ENCODE results near the gene SLC7A9. TPM values are rescaled to one million over a fixed set of nuclear protein-coding genes. Genes with fewer than 3 reads are reported as not detected.

The SLC7A9 gene
- total and polyA plus RNA-seq, 2 of the 13 experiments (the other 11 are each of a cell fraction or from before 2014, with no cell fraction given), result 4.7 to 8.3 TPM

DNA sequence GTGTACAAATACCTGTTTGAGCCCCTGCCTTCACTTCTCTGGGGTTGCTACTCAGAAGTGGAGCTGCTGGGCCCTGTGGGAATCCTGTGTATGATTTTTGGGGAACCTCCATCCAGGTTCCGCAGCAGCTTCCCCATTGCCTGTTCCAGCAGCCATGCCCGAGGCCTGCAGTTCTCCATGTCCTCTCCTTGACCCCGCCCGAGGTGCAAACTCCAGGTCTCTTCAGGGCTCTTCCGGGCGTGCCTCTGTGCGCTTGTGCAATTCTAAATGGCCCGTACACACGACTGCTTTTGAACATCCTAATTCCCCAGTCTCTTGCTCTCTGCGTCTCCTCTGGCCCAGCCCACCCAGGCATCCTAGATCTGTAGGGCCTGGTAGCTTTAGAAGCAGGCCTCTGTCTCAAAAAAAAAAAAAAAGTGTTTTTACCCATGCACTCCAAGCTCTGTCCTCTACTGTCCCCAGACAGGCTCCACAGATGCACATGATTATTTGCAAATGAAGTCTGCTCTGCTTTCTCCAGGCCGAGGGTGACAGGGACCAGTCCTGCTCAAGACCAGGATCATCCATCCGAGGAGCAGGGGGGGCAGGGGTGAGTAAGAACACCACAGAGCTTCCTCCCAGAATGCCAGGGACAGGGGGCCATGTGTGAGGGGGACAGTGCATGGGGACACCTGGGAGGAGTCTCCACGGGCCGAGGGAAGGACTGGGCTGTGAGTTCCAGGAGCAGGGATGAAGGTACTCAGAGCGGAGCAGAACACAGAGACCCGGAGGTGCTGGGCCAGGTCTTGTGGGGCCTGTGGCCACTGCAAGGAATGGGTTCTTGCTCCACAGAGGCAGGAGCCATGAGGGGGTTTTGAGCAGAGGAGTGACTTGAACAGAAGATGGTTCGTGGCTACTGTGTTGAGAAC is 51.7 kb downstream of the SLC7A9 start (continued):
- TF ChIP-seq, protein P1, sequence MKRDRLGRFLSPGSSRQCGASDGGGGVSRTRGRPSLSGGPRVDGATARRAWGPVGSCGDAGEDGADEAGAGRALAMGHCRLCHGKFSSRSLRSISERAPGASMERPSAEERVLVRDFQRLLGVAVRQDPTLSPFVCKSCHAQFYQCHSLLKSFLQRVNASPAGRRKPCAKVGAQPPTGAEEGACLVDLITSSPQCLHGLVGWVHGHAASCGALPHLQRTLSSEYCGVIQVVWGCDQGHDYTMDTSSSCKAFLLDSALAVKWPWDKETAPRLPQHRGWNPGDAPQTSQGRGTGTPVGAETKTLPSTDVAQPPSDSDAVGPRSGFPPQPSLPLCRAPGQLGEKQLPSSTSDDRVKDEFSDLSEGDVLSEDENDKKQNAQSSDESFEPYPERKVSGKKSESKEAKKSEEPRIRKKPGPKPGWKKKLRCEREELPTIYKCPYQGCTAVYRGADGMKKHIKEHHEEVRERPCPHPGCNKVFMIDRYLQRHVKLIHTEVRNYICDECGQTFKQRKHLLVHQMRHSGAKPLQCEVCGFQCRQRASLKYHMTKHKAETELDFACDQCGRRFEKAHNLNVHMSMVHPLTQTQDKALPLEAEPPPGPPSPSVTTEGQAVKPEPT (CRISPR knock-in tag; IDR thresholded peaks at IDR 0.05; ENCODE audit: low read depth), result 0 out of 2 replicates have a peak, but pooled peaks have one; percentile 60
- TF ChIP-seq ZNF567 (CRISPR knock-in tag; IDR thresholded peaks at IDR 0.05; ENCODE audit: borderline replicate concordance), result no peak
- TF ChIP-seq CBX1 (IDR thresholded peaks at IDR 0.05; ENCODE audit: low read depth), result no peak
- TF ChIP-seq NR1H2 (CRISPR knock-in tag; IDR thresholded peaks at IDR 0.05; ENCODE audit: borderline replicate concordance, low read depth), result 0 out of 2 replicates have a peak, but pooled peaks have one; percentile 46
- no peak for TF ChIP-seq MATR3 (CRISPR knock-in tag; IDR thresholded peaks at IDR 0.05)
- TF ChIP-seq FOXC1 (CRISPR knock-in tag; IDR thresholded peaks at IDR 0.05; ENCODE audit: borderline replicate concordance), result no peak
- TF ChIP-seq SIN3A (IDR thresholded peaks at IDR 0.05; ENCODE audit: borderline replicate concordance, low read depth, low read length), result peak; percentile 21; the same call in 1 of the 2 replicates
- TF ChIP-seq NCOA2 (CRISPR knock-in tag; IDR thresholded peaks at IDR 0.05), result 0 out of 2 replicates have a peak, but pooled peaks have one; percentile 23
- TF ChIP-seq, protein P2, sequence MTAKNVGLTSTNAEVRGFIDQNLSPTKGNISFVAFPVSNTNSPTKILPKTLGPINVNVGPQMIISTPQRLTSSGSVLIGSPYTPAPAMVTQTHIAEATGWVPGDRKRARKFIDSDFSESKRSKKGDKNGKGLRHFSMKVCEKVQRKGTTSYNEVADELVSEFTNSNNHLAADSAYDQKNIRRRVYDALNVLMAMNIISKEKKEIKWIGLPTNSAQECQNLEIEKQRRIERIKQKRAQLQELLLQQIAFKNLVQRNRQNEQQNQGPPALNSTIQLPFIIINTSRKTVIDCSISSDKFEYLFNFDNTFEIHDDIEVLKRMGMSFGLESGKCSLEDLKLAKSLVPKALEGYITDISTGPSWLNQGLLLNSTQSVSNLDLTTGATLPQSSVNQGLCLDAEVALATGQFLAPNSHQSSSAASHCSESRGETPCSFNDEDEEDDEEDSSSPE (CRISPR knock-in tag; IDR thresholded peaks at IDR 0.05), result 0 out of 2 replicates have a peak, but pooled peaks have one; percentile 28
- peak; percentile 48 for TF ChIP-seq YY1 (IDR thresholded peaks at IDR 0.05; ENCODE audit: insufficient read depth, insufficient replicate concordance, low read depth, low read length)
- no peak for TF ChIP-seq ZFP36 (IDR thresholded peaks at IDR 0.05; ENCODE audit: borderline replicate concordance, low read depth, low read length, partially characterized antibody)
- TF ChIP-seq, protein P3, sequence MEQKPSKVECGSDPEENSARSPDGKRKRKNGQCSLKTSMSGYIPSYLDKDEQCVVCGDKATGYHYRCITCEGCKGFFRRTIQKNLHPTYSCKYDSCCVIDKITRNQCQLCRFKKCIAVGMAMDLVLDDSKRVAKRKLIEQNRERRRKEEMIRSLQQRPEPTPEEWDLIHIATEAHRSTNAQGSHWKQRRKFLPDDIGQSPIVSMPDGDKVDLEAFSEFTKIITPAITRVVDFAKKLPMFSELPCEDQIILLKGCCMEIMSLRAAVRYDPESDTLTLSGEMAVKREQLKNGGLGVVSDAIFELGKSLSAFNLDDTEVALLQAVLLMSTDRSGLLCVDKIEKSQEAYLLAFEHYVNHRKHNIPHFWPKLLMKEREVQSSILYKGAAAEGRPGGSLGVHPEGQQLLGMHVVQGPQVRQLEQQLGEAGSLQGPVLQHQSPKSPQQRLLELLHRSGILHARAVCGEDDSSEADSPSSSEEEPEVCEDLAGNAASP (CRISPR knock-in tag; IDR thresholded peaks at IDR 0.05; ENCODE audit: borderline replicate concordance), result peak; percentile 77; the same call in 1 of the 2 replicates
- peak; percentile 83 for TF ChIP-seq CEBPG (CRISPR knock-in tag; IDR thresholded peaks at IDR 0.05)
- TF ChIP-seq ERF (CRISPR knock-in tag; IDR thresholded peaks at IDR 0.05), result no peak
- TF ChIP-seq, protein P4, sequence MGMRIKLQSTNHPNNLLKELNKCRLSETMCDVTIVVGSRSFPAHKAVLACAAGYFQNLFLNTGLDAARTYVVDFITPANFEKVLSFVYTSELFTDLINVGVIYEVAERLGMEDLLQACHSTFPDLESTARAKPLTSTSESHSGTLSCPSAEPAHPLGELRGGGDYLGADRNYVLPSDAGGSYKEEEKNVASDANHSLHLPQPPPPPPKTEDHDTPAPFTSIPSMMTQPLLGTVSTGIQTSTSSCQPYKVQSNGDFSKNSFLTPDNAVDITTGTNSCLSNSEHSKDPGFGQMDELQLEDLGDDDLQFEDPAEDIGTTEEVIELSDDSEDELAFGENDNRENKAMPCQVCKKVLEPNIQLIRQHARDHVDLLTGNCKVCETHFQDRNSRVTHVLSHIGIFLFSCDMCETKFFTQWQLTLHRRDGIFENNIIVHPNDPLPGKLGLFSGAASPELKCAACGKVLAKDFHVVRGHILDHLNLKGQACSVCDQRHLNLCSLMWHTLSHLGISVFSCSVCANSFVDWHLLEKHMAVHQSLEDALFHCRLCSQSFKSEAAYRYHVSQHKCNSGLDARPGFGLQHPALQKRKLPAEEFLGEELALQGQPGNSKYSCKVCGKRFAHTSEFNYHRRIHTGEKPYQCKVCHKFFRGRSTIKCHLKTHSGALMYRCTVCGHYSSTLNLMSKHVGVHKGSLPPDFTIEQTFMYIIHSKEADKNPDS (CRISPR knock-in tag; IDR thresholded peaks at IDR 0.05), result no peak
- TF ChIP-seq ZNF263 (CRISPR knock-in tag; IDR thresholded peaks at IDR 0.05), result 0 out of 2 replicates have a peak, but pooled peaks have one; percentile 16
- no peak for TF ChIP-seq ZNF256 (CRISPR knock-in tag; conservative IDR thresholded peaks at IDR 0.05)
